ENCODE measurements around the gene TMEFF1.

TMEFF1 gene

DNA sequence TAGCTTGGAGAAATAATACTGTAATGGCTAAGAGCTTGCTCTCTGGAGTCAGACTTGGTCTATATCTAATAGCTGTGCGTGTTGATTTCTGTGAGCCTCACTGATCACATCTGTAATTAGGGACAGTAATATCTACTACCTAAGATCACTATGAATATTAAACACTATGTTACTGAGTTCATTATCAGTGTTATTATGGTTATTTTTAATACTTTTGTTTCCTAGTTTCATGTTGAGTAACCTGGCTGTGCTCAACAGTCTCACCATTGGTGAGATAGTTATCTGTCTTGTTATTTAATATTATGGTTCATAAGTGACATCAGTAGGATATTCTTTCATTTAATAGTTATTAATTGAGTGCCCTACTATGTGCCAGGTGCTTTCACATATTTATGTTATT lies 82.5 kb downstream of the TMEFF1 start:
- no peak for ATAC-seq

DNA sequence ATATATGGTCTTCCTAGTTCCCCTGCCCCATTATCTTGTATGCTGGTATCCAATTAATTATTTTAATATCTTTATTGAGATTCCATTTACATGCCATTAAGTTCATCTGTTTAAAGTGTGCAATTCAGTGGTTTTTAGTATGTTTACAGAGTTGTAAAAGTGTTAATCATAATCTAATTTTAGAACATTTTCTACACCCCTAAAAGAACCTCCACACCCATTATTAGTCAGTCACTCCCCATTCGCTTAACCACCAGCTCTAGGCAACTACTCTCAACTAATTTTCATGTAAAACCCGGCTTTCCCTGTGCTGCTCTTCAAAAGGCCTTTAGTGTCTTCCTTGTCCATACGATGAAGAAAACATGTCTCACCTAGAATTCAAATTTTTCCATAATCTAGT lies 84.1 kb downstream of the TMEFF1 start:
- no peak for TF ChIP-seq ZNF70 (CRISPR knock-in tag; IDR thresholded peaks at IDR 0.05)
- TF ChIP-seq, protein P1, sequence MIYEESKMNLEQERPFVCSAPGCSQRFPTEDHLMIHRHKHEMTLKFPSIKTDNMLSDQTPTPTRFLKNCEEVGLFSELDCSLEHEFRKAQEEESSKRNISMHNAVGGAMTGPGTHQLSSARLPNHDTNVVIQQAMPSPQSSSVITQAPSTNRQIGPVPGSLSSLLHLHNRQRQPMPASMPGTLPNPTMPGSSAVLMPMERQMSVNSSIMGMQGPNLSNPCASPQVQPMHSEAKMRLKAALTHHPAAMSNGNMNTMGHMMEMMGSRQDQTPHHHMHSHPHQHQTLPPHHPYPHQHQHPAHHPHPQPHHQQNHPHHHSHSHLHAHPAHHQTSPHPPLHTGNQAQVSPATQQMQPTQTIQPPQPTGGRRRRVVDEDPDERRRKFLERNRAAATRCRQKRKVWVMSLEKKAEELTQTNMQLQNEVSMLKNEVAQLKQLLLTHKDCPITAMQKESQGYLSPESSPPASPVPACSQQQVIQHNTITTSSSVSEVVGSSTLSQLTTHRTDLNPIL (CRISPR knock-in tag; IDR thresholded peaks at IDR 0.05; ENCODE audit: low read depth) = no peak
- TF ChIP-seq ZFP3 (CRISPR knock-in tag; IDR thresholded peaks at IDR 0.05) = no peak
- TF ChIP-seq ZNF565 (CRISPR knock-in tag; conservative IDR thresholded peaks at IDR 0.05; ENCODE audit: low read depth) = no peak
- TF ChIP-seq, protein P2, sequence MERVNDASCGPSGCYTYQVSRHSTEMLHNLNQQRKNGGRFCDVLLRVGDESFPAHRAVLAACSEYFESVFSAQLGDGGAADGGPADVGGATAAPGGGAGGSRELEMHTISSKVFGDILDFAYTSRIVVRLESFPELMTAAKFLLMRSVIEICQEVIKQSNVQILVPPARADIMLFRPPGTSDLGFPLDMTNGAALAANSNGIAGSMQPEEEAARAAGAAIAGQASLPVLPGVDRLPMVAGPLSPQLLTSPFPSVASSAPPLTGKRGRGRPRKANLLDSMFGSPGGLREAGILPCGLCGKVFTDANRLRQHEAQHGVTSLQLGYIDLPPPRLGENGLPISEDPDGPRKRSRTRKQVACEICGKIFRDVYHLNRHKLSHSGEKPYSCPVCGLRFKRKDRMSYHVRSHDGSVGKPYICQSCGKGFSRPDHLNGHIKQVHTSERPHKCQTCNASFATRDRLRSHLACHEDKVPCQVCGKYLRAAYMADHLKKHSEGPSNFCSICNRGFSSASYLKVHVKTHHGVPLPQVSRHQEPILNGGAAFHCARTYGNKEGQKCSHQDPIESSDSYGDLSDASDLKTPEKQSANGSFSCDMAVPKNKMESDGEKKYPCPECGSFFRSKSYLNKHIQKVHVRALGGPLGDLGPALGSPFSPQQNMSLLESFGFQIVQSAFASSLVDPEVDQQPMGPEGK (CRISPR knock-in tag; IDR thresholded peaks at IDR 0.05; ENCODE audit: borderline replicate concordance) = no peak
- no peak for TF ChIP-seq ZC3H10 (CRISPR knock-in tag; IDR thresholded peaks at IDR 0.05)
- TF ChIP-seq SNAI2 (CRISPR knock-in tag; IDR thresholded peaks at IDR 0.05) = no peak
- TF ChIP-seq ZNF8 (CRISPR knock-in tag; IDR thresholded peaks at IDR 0.05) = no peak
- no peak for TF ChIP-seq GLIS3 (CRISPR knock-in tag; IDR thresholded peaks at IDR 0.05)
- no peak for TF ChIP-seq ISL1 (CRISPR knock-in tag; IDR thresholded peaks at IDR 0.05)
- ATAC-seq = no peak

More for the DNA sequence above, 82.5 kb downstream of the TMEFF1 start:
- TF ChIP-seq OSR1 (CRISPR knock-in tag; IDR thresholded peaks at IDR 0.05) = no peak
- no peak for TF ChIP-seq ZC3H10 (CRISPR knock-in tag; IDR thresholded peaks at IDR 0.05)
- TF ChIP-seq ESRRG (CRISPR knock-in tag; IDR thresholded peaks at IDR 0.05) = no peak
- no peak for TF ChIP-seq CSDC2 (CRISPR knock-in tag; IDR thresholded peaks at IDR 0.05)
- no peak for TF ChIP-seq TCF4 (CRISPR knock-in tag; IDR thresholded peaks at IDR 0.05; ENCODE audit: borderline replicate concordance)
- TF ChIP-seq RARB (CRISPR knock-in tag; IDR thresholded peaks at IDR 0.05) = no peak
- no peak for TF ChIP-seq ISL1 (CRISPR knock-in tag; IDR thresholded peaks at IDR 0.05)
- TF ChIP-seq, protein P2 (CRISPR knock-in tag; IDR thresholded peaks at IDR 0.05; ENCODE audit: borderline replicate concordance) = no peak
- TF ChIP-seq, protein P3, sequence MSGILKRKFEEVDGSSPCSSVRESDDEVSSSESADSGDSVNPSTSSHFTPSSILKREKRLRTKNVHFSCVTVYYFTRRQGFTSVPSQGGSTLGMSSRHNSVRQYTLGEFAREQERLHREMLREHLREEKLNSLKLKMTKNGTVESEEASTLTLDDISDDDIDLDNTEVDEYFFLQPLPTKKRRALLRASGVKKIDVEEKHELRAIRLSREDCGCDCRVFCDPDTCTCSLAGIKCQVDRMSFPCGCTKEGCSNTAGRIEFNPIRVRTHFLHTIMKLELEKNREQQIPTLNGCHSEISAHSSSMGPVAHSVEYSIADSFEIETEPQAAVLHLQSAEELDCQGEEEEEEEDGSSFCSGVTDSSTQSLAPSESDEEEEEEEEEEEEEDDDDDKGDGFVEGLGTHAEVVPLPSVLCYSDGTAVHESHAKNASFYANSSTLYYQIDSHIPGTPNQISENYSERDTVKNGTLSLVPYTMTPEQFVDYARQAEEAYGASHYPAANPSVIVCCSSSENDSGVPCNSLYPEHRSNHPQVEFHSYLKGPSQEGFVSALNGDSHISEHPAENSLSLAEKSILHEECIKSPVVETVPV (CRISPR knock-in tag; IDR thresholded peaks at IDR 0.05) = no peak
- TF ChIP-seq ARNTL (CRISPR knock-in tag; IDR thresholded peaks at IDR 0.05; ENCODE audit: borderline replicate concordance, low read depth) = no peak
- TF ChIP-seq TOX (CRISPR knock-in tag; IDR thresholded peaks at IDR 0.05; ENCODE audit: borderline replicate concordance) = no peak
- TF ChIP-seq ZFP3 (CRISPR knock-in tag; IDR thresholded peaks at IDR 0.05) = no peak
- no peak for TF ChIP-seq ZNF565 (CRISPR knock-in tag; conservative IDR thresholded peaks at IDR 0.05; ENCODE audit: low read depth)
- no peak for TF ChIP-seq SNAI2 (CRISPR knock-in tag; IDR thresholded peaks at IDR 0.05)
- TF ChIP-seq ZNF70 (CRISPR knock-in tag; IDR thresholded peaks at IDR 0.05) = no peak
- no peak for TF ChIP-seq GLIS3 (CRISPR knock-in tag; IDR thresholded peaks at IDR 0.05)
- no peak for TF ChIP-seq PPARA (CRISPR knock-in tag; IDR thresholded peaks at IDR 0.05; ENCODE audit: borderline replicate concordance)
- TF ChIP-seq, protein P4, sequence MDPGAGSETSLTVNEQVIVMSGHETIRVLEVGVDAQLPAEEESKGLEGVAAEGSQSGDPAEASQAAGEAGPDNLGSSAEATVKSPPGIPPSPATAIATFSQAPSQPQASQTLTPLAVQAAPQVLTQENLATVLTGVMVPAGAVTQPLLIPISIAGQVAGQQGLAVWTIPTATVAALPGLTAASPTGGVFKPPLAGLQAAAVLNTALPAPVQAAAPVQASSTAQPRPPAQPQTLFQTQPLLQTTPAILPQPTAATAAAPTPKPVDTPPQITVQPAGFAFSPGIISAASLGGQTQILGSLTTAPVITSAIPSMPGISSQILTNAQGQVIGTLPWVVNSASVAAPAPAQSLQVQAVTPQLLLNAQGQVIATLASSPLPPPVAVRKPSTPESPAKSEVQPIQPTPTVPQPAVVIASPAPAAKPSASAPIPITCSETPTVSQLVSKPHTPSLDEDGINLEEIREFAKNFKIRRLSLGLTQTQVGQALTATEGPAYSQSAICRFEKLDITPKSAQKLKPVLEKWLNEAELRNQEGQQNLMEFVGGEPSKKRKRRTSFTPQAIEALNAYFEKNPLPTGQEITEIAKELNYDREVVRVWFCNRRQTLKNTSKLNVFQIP (CRISPR knock-in tag; IDR thresholded peaks at IDR 0.05; ENCODE audit: borderline replicate concordance, low read depth) = no peak
- TF ChIP-seq ZNF8 (CRISPR knock-in tag; IDR thresholded peaks at IDR 0.05) = no peak

DNA sequence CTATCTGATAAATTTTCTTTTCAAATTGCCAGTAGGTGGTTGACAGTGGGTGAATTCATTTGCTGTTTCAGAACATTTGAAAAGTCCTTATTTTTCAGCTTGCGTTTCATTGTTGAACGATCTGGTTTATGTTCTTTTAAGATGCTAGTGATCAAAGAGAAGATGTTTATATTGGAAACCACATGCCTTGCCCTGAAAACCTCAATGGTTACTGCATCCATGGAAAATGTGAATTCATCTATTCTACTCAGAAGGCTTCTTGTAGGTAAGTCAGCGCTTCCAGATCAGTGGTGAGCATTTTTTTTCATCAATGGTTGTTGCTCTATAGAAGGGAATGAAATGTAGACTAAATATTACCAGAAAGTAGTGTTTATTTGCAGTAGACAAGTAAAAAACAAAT lies 88.3 kb downstream of the TMEFF1 start:
- ATAC-seq = no peak

More for the DNA sequence above, 88.3 kb downstream of the TMEFF1 start:
- no peak for TF ChIP-seq ISL1 (CRISPR knock-in tag; IDR thresholded peaks at IDR 0.05)
- no peak for TF ChIP-seq ZNF8 (CRISPR knock-in tag; IDR thresholded peaks at IDR 0.05)
- TF ChIP-seq ARNTL (CRISPR knock-in tag; IDR thresholded peaks at IDR 0.05; ENCODE audit: borderline replicate concordance, low read depth) = no peak
- no peak for TF ChIP-seq CSDC2 (CRISPR knock-in tag; IDR thresholded peaks at IDR 0.05)
- TF ChIP-seq OSR1 (CRISPR knock-in tag; IDR thresholded peaks at IDR 0.05) = no peak
- TF ChIP-seq ZC3H10 (CRISPR knock-in tag; IDR thresholded peaks at IDR 0.05) = no peak
- TF ChIP-seq, protein P5, sequence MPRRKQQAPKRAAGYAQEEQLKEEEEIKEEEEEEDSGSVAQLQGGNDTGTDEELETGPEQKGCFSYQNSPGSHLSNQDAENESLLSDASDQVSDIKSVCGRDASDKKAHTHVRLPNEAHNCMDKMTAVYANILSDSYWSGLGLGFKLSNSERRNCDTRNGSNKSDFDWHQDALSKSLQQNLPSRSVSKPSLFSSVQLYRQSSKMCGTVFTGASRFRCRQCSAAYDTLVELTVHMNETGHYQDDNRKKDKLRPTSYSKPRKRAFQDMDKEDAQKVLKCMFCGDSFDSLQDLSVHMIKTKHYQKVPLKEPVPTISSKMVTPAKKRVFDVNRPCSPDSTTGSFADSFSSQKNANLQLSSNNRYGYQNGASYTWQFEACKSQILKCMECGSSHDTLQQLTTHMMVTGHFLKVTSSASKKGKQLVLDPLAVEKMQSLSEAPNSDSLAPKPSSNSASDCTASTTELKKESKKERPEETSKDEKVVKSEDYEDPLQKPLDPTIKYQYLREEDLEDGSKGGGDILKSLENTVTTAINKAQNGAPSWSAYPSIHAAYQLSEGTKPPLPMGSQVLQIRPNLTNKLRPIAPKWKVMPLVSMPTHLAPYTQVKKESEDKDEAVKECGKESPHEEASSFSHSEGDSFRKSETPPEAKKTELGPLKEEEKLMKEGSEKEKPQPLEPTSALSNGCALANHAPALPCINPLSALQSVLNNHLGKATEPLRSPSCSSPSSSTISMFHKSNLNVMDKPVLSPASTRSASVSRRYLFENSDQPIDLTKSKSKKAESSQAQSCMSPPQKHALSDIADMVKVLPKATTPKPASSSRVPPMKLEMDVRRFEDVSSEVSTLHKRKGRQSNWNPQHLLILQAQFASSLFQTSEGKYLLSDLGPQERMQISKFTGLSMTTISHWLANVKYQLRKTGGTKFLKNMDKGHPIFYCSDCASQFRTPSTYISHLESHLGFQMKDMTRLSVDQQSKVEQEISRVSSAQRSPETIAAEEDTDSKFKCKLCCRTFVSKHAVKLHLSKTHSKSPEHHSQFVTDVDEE (CRISPR knock-in tag; IDR thresholded peaks at IDR 0.05) = no peak

Measured in SK-N-SH treated with all-trans-retinoic acid at 6 μM for 48 hours (cell line).